Inferior parietal cortex (tissue), 1 donor: Measurements from ENCODE around the gene PRKCE.

ENCODE experiments used
- DNase-seq: peaks from one replicate; pipeline ENCODE4 v3.0.0-alpha.2; 2016; ENCODE audit errors: extremely low spot score

The PRKCE gene

DNA sequence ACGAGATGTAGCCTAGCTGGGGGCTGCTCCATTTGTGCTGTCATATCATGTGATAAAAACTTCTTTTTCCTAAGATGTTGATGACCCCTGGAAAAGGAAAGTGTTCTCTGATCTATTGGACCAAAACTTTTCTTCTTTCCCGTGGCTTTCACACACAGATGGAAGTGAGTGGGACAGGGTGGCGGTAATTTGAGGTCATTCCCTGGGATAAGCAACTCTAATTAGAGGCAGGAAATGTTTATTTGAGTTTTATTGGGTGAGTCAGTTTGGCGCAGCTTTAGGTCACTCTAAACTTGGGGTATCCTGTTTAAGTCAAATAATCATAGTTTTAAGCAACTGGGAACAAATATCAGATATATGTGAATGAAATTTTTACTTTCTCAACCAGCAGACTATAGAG is 424.8 kb downstream of the PRKCE start:
- DNase-seq: no peak

DNA sequence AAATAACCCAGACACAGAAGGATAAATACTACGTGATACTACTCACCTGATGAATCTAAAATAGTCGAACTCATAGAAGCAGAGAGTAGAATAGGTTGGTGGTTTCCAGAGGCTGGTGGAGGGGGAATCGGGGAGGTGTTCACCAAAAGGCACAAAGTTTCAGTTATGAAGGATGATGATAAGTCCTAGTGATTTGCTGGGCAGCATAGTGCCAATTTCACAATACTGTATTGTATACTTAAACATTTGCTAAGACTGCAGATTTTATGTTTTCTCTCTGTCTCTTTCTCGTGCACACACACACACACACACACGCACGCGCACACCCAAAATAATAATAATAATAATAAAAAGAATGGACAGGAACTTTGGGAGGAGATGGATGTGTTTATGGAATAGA is 425.4 kb downstream of the PRKCE start:
- DNase-seq: no peak

DNA sequence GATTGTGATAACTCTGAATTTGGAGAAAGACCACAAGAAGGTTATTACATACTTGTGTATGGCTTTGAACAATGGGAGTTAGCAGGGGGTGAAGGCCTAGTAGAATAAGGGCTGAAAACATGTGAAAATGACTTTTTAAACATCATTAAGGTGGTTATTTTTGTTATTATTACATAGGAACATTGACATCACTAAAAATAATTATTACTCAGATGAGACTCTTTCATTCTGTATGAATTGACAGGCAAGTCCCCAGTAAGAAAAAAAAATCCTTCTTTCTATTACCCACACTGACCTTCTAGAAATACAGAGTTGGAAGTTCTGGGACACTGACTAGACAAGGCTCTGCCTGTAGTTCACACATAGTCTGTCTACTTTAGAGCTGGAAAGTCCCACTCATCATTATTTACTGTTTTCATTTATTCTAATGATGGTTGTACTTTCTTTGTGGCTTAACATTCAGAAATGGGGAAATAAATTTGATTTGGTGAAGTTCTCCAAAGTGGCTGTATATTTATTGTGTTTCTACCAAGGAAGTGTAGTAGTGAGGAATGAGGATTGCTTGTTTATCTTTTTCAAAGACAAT is 426.1 kb downstream of the PRKCE start:
- no peak for DNase-seq

DNA sequence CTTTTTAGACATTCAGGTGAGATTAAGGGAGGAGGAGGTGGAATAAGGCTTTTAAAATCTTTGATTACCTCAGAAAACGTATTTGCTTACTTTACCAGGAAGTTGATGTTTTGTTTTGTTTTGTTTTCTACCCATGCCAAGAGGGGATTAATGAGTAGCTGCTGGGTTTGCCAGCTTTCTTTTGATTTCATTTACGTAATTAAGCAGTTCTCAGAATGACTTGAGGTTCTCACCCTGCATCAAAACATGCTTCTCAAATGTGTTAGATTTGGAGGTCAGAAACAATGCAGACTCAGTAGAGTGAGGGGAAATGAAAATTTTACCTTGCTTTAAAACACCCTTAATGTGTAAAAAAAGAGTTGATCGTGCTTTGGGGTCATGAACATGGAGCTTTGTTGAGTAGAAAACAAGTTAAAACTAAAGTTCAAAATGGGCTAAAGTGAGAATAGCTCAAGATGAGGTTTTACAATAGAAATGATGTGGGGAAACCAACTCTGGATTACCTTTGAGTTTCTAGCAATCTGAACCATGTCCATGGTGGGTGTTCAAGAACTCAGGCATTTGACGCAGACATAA is 428.6 kb downstream of the PRKCE start:
- no peak for DNase-seq

DNA sequence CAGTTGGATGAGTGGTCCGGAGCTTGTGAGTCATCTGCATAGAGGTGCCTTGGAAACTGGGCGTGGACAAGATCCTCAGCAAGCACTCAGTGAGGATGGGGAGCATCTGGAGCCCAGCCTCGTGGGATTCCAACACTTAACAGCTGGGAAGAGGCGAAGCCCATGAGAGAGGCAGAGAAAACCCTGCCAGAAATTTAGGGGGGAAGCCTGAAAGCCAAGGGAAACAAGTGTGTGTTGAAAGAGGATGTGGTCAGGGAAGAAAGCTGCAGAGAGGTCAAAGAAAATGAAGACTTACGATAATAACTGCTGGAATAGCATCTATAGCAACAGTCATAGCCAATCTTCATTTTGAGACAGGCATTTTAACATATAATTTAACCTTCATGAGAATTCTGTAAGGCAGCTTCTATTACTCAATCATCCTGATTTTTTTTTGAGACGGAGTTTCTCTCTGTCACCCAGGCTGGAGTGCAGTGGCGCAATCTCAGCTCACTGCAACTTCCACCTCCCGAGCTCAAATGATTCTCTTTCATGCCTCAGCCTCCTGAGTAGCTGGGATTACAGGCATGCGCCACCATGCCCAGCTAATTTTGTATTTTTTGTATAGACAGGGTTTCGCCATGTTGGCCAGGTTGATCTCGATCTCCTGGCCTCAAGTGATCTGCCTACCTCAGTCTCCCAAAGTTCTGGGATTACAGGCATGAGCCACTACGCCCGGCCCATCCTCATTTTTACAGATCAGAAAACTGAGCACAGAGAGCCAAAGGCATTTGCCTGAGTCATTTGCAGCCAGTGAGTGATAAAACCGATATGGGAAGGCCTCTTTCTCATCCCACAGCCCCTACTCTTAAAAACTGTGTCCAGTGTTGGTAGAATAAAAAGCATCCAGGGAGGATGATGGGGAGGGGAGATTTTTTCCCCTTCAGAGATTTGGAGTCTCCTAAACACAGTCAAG is 431.3 kb downstream of the PRKCE start:
- DNase-seq: no peak

DNA sequence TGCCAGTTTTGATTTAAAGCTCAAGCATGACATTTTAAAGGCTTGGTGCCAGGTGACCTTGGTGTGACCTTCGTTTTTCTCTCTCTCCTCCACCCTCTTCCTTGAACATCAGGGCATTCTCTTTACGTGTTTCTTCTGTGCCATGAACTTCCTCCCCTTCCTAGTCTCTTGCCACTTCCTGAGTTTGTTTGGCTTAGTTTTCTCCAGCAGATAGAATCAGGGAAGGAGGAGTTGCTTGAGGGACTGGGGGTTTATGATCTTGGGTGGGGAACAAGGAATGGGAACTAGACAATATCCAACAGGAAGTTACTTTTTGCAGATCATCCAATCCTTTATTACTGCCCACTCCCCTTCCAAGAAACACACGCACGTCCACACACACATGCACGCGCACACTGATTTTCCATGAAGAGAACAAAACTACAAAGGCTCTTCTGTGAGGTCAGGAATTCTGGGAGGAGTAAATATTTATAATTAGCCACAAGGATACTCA is 435.1 kb downstream of the PRKCE start:
- no peak for DNase-seq

DNA sequence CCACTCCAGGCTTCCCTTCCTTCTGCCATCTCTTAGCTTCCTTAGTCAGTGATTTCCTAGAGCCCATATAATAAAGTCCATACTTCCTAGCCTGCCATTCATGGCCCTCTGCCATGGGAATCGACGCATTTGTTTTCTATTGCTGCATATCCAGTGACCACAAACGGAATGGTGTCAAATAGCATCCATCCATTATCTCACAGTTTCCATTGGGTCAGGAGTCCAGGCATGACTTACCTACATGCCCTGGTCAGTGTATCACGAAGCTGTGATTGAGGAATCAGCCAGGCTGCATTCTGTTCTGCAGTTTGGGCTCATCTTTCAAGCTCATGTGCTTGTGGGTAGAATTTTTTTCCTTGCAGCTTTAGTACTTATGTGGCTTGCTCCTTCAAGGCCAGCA is 436.0 kb downstream of the PRKCE start:
- no peak for DNase-seq

DNA sequence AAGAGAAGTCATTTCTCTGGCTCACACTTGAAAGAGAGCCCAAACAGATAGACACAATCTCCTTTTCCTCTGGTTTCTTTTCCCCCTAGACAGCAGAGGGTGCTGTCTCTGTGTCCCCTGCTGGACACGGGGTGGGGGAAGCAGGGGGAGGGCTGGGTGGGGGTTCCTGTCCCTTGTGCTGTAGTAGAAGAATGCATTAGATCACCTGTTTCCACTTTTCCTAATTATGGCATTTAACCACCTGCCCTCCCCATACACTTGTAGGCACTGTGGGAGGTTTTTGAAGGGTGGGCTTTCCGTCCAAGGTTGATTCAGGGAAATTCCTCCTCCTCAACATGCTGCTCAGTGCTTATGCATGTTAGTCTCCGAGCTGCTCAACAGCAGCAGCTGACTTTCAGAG is 439.5 kb downstream of the PRKCE start:
- DNase-seq: no peak

DNA sequence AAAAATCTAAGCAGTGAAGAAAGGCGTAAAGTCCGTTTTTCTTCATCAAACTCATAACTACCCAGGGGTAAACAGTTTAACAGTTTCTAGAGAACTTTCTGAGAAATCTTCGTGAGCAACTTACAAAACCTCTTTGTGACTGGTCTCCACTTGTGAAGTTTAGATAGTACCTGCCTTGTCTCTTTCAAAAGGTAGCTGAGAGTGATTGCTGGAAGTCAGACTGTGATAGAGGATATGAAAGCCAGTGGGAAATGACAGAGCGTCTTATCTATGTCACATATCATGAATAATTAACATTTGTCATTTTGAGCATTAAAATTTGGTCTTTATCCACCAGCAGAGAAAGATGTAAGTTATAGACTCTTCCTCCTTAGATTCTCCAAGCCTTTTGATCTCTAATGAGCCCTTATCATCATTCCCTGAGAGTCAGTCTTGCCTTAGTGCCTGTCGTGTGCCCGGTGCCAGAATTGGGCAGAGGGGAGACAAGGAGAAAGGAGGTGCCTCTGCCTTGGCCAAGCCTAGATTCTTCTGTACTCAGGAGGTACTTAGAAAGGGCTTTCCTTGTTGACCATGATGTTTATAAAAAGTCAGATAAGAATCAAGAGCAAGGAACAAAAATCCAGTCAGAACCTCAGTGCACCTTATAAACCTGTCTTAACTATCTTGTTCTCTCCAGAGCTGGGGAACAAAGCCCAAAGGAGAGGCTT is 440.6 kb downstream of the PRKCE start:
- no peak for DNase-seq

DNA sequence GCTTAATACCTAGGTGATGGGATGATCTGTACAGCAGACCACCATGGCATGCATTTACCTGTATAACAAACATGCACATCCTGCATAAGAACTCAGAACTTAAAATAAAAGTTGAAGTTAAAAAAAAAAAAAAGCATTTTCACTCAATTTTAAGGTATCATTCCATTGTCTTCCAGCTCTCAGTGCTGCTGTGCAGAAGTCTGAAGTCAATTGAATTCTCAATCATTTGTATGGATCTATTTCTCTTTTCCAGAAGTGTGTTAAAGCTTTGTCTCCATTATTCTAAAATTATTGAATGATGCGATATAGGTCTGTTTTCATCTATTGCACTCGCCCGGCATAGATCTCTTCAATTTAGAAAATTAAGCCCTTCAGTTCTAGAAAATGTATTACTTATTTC is 443.2 kb downstream of the PRKCE start:
- DNase-seq: no peak

DNA sequence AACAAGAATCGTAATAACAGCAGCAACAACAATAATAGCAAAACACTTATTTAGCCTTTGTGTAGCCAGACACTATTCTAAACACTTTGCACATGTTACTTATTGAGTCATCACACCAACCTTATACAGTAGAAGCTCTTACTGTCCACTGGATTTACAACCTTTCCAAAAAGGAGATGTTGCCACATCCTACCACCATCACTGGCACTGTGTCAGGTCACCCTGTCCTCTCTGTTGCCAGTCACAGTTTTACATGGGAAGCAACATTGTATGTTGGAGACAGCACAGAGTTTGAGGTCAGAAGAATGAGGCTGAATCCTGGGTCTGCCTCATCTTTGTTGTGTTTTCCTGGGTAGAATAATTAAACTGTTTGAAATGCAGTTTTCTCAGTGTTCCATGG is 444.4 kb downstream of the PRKCE start:
- no peak for DNase-seq

DNA sequence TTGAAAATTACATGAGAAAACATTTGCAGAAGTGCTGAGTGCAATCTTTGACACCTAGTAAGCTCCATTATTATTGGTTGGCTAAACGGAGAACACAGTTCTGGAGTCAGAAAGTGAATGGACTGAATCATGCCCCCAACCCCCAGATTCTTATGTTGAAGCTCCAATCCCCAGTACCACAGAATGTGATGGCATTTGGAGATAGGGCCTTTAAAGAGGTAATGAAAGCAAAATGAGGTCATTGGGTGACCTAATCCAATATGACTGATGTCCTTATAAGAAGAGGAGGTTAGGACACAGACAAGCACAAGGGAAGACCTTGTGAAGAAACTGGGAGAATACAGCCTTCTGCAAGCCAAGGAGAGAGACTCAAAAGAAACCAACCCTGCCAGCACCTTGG is 444.8 kb downstream of the PRKCE start:
- no peak for DNase-seq

DNA sequence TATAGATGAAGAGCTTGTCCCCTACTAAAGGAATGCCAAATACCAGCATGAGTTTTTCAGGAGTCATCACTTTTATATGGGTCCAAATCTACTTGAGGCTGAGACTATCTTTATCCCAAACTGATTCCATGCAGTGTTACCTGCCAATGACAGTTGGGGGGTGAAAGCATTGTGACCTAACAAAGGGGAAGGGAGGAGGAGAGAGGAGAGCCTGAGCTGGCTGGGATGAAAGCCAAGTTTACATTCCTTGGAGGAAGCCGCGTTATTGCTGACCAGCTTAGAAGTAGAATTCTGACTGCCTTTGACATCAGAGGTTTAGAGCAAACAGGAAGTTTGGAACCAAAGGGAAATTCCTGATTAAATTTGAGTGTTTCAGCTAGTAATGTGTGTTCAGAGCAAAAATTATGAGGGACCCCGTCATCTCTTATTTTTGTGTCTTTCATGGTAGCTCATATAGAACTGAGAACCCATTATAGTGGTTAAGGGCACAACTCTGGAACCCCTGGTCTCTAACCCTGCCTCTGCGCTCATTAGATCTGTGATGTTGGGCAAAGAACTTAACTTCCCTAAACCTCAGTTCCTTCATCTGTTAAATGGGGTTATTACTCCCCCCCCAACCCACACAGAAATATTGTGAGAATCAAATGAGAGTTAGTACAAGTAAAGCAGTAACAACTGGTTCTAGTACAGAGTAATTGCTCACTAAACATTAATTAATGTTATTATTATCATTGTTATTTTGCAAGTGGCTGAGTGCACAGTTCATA is 446.4 kb downstream of the PRKCE start:
- DNase-seq: no peak

DNA sequence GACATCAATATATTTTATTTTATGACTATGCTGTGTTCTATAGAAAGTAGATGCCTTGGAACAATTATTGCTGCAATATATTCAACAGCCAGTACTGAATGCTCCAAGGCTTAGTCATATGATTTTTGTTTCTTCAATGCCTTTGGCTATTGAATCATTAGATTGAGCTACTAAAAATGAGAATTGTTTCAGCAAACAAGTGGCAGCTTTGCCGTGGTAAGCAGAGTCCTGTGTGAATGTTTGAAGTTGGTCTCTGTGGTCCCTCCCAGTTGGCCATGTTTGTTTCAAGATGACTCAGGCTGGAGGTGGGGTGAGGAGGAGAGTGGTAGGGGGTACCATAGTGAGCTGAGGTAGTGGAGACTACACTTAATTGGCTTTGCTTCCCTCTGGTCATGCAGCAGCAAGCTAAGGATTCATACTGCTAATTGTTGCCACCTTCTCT is 447.2 kb downstream of the PRKCE start:
- no peak for DNase-seq

DNA sequence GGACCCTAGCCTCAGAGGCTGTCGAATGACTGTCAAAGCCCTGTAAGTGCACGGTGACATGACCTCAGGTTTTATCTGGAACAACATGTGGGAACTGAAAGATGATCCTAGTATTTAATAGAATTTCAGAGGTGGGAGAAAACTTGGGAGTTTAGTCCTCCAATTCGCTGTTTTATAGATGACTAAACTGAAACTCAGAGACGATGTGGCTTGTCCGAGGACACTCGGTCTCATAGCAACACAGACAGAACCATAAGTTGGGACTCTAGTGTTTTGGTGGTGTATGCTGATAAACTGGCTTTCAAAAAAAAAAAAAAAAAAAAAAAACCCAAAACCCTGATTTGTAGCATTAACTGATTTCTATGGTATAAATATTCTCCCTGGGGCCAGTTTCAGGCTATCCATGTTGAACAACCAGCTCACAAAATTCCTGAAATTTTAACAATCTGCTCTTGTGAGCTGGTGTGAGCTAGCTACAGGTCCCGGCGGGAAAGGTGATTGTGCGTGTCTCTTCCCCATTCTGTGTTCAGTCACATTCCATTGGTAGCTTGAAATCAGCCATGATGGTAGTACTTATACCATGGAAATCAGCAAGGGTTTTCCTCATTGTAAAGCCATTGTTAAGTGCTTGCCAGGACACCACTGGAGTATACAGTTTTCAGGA is 450.2 kb downstream of the PRKCE start:
- no peak for DNase-seq

DNA sequence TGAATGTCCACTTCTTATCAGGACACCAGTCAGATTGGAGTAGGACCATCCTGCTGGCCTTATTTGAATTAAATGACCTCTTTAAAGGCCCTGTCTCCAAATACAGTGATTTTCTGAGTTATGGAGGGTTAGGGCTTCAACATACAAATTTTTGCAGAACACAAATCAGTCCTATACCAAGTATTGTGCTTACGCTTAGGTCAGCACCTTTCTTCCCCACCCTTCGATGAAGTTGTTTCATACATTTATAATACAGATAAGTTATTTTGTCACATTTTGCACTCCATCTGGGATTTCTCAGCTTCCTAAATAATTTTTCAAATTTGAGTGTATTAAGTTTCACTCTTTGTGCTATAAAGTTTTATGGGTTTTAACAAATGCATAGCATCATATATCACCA is 455.2 kb downstream of the PRKCE start:
- no peak for DNase-seq

DNA sequence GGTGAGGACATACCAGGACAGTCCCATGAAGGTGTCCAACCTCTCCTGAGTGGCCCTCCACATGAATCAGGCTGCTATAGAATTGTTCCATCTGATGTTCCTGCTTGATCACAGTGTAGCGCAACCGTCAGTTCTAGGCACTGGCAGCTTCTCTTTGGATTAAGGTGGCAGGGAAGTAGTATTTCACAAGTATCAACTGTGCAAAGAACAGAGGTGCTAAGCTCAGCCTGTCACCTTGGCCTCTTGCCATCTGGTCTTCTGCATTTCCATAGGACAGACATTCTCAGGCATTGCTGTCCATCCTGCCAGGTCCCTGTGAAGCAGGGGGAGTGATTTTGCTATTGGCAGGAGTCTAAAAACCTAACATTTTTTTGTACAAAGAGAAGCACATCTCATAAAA is 463.5 kb downstream of the PRKCE start:
- no peak for DNase-seq

DNA sequence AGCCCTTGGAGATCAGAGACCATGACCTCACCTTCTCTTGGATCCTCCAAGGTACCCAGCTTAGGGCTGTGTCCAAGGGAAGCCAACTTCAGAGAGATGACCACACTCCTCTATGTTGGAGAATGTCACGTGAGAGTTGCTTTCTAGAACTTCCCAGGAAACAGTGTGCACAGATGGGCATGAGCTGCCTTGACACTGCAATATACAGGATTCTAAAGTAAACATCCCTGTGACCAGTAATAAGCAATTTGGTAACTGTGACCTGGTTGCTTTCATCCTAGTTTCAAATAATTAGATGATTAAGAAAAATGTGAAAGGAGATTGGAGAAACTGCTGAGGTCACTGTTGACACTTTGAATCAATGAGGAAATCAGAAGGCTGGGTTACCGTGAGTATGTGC is 464.7 kb downstream of the PRKCE start:
- no peak for DNase-seq

DNA sequence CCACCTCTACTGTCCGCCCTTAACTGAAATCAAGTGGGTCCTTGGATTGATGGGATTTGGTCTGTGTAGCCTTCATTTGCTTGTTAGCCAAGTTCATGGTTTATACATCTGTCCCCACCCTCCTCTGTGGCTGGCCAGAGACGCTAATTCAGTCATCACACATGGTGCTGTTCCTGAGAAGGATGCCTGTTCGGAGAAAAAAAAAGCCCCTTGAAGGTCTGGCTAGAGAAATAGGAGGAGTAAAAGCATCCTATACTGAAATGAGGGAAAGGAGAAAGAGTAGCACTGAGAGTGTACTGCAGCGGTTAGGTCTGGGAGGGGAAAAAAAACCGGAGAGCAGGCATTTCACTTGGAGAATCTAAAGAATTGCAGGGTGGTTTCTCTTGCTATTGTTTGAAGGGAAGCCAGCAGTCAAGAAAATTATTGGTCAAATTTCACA is 465.1 kb downstream of the PRKCE start:
- no peak for DNase-seq

DNA sequence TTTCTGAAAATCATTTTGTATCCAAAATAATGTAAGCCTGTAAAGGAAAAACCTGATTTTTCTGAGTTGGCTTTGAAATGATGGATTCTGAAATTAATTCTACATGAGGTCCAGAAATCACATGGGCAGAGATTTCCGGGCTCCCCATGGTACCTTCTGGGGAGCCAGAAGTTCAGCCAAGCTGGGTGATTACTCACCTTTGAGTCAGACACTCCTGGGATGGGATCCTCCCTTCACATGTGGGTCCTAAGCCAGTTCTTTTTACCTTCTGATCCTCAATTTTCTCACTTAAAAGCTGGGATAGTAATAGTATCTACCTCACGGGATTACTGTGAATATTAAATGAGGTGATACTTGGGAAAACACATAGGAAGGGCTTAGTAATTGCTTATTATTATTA is 465.9 kb downstream of the PRKCE start:
- no peak for DNase-seq

DNA sequence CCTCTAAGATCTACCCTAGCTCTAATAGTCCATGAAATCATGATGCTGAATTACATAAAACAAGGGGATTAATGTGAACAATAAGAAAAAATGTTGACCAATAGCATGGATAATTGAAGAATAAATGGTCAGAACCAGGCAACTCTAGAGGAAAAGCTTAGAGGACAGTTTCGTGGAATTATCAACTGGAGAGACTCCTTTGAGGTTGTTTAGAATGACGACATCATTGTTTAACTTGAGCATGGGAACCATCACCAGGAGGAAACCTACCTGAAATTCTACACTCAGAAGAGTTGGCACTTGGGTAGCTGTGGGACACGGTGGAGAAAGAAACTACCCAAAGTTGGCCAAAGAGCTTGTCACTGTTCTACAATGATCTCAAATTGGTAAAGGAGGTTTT is 466.5 kb downstream of the PRKCE start:
- DNase-seq: no peak
